ENCODE results near the gene PCSK4. TPM values are rescaled to one million over a fixed set of nuclear protein-coding genes. Genes with fewer than 3 reads are reported as not detected.

Gene PCSK4
- total and polyA plus RNA-seq, 2 donors from 2014 or later = 5.3 to 5.5 TPM

GRCh38 chr19:1491849-1492170, 1.7 kb upstream of the PCSK4 start:
- Histone ChIP-seq H3K27me3 (ENCODE audit: control insufficient read depth, insufficient read depth, low read length) (no peaks in the 10 kb centered on the region), H3K4me3 (ENCODE audit: low read length in 3 of 3) (peak overlapping the region in 1 of 3 donors; percentile 62), H3K36me3 (ENCODE audit: control insufficient read depth in 2 of 3, insufficient read depth in 3 of 3, low read length in 3 of 3) (no peaks in the 10 kb centered on the region), H3K4me1 (ENCODE audit: control insufficient read depth in 2 of 3, insufficient read depth in 2 of 3, low read depth in 1 of 3, low read length in 3 of 3) (peaks cover 0 to 8% (median 0%) of the 10 kb centered on the region in 3 donors), H3K9me3 (ENCODE audit: control insufficient read depth in 2 of 3, insufficient read depth in 1 of 3, low read length in 3 of 3) (no peaks in the 10 kb centered on the region), H3K9ac (ENCODE audit: low read length in 3 of 3) (no peak overlapping the region), H3K27ac (ENCODE audit: low read depth in 2 of 2, low read length in 2 of 2) (no peak overlapping the region)
- peak in 3 of 5 donors; percentile 21 to 80 (median 60) for DNase-seq
- intact Hi-C loops (cut with DNase I) = no loop called here
- FAIRE-seq = no peak
- TF ChIP-seq CTCF (IDR thresholded peaks at IDR 0.05; ENCODE audit: borderline replicate concordance, extremely low read depth, insufficient read depth) = no peak

- no peaks in the 10 kb centered on the region for H3K36me3 ChIP-seq (ENCODE audit: control insufficient read depth in 2 of 3, insufficient read depth in 3 of 3, low read length in 3 of 3)
- peak within 1 kb of the TSS; percentile 41 to 81 (median 67) for H3K9ac ChIP-seq (ENCODE audit: low read length in 3 of 3)
- no peaks in the 10 kb centered on the region for H3K27me3 ChIP-seq (ENCODE audit: control insufficient read depth, insufficient read depth, low read length)
- peak in 1 of 5 donors; percentile 25 for DNase-seq
- peaks cover 0 to 8% (median 0%) of the 10 kb centered on the region in 3 donors for H3K4me1 ChIP-seq (ENCODE audit: control insufficient read depth in 2 of 3, insufficient read depth in 2 of 3, low read depth in 1 of 3, low read length in 3 of 3)
- TF ChIP-seq CTCF (IDR thresholded peaks at IDR 0.05; ENCODE audit: borderline replicate concordance, extremely low read depth, insufficient read depth) = peak; percentile 7
- intact Hi-C loops (cut with DNase I) = no loop called here
- peak within 1 kb of the TSS; percentile 66 to 88 (median 82) for H3K4me3 ChIP-seq (ENCODE audit: low read length in 3 of 3)
- peak within 1 kb of the TSS; percentile 51 to 74 for H3K27ac ChIP-seq (ENCODE audit: low read depth in 2 of 2, low read length in 2 of 2)
- FAIRE-seq = no peak
- H3K9me3 ChIP-seq (ENCODE audit: control insufficient read depth in 2 of 3, insufficient read depth in 1 of 3, low read length in 3 of 3) = no peaks in the 10 kb centered on the region
Measured at GRCh38 chr19:1491114-1491848, 1.1 kb upstream of the PCSK4 start, which contains the start of gene REEP6. Gene REEP6 (plus strand): TSS chr19:1491181. CDS start chr19:1491270, 89 bp downstream.

- DNase-seq (peak in 1 of 5 donors; percentile 86), FAIRE-seq (no peak)
- peaks cover 0 to 8% (median 0%) of the 10 kb centered on the region in 3 donors for H3K4me1 ChIP-seq (ENCODE audit: control insufficient read depth in 2 of 3, insufficient read depth in 2 of 3, low read depth in 1 of 3, low read length in 3 of 3)
- H3K27ac ChIP-seq (ENCODE audit: low read depth in 2 of 2, low read length in 2 of 2) = peak overlapping the region in 1 of 2 donors; percentile 74
- no peaks in the 10 kb centered on the region for H3K27me3 ChIP-seq (ENCODE audit: control insufficient read depth, insufficient read depth, low read length)
- peak overlapping the region in 1 of 3 donors; percentile 82 for H3K4me3 ChIP-seq (ENCODE audit: low read length in 3 of 3)
- intact Hi-C loops (cut with DNase I) = no loop called here
- H3K9ac ChIP-seq (ENCODE audit: low read length in 3 of 3) = peak overlapping the region in 2 of 3 donors; percentile 41 to 67
- H3K36me3 ChIP-seq (ENCODE audit: control insufficient read depth in 2 of 3, insufficient read depth in 3 of 3, low read length in 3 of 3) = no peaks in the 10 kb centered on the region
- H3K9me3 ChIP-seq (ENCODE audit: control insufficient read depth in 2 of 3, insufficient read depth in 1 of 3, low read length in 3 of 3) = no peaks in the 10 kb centered on the region
- TF ChIP-seq CTCF (IDR thresholded peaks at IDR 0.05; ENCODE audit: borderline replicate concordance, extremely low read depth, insufficient read depth) = no peak
Measured at GRCh38 chr19:1489463-1490310, 463 bp downstream of the PCSK4 start.
